Measurements from ENCODE around the gene WBP2NL.

The WBP2NL gene

DNA sequence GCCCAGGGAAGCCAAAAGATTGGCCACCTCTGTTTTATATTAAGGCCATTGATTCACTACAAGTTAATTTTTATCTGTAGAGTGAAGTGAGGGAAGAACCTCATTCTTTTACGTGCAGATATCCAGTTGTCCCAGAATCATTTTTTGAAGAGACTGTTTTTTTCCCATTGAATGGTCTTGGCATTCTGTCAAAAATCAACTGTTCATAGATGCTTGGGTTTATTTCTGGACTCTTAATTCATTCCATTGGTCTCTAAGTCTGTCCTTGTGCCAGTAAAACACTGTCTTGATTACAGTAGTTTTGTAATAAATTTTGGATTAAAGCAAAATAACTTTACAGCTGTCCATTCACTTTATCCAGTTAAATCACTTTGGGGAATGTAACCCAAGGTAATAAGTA is 26.8 kb downstream of the WBP2NL start:
- no peak for DNase-seq (ENCODE audit: extremely low read depth in 1 of 2, low read depth in 1 of 2)

DNA sequence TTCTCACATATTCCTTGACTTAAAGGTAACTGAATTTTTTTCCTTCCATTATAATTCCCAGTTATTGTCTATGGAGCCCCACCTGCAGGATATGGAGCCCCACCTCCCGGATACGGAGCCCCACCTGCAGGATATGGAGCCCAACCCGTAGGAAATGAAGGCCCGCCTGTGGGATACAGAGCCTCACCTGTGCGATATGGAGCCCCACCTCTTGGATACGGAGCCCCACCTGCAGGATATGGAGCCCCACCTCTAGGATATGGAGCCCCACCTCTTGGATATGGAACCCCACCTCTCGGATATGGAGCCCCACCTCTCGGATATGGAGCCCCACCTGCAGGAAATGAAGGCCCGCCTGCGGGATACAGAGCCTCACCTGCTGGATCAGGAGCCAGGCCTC is 28.1 kb downstream of the WBP2NL start:
- no peak for DNase-seq (ENCODE audit: extremely low read depth in 1 of 2, low read depth in 1 of 2)

DNA sequence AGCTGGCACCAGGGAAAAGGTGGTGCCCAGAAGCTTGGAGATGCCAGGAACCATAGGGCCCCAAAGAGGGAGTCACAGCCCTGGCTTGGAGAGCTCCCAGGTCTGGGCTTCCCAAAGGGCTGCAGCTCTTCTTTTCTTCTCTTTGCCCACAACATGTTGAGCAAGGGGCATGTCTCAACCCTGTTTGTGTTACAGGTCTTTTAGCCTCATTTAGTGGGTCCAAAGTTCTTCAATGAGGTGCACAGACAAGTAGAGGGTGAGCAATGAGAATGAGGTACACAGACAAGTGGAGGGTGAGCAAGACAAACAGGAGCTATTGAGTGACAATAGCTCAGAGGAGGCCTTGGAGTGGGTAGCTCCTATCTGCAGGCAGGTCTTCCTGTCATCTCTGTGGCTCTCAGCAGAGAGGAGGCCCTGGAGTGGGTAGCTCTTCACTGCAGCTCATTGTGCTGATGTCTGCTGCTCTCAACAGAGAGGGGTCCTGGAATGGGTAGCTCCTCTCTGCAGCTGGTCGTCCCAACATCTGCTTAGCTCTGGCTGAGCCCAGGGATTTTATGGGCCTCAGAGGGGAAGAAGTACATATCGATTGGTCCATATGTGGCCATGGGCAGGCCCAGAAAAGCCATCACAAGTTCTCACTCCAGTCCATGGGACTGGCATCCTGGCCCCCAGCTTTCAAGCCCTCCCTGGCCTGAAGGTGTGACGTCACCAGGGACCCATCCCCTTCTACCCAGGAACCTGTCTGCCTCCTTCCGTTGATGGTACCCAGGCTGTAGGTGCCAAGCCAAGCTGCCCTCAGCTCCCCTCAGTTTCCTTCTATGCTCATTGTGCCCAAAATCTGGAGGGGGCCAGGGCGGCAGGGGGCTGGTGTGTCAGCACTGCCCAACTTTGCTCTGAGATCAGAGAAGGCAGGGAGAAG is 34.9 kb downstream of the WBP2NL start:
- no peak for DNase-seq (ENCODE audit: extremely low read depth in 1 of 2, low read depth in 1 of 2)

DNA sequence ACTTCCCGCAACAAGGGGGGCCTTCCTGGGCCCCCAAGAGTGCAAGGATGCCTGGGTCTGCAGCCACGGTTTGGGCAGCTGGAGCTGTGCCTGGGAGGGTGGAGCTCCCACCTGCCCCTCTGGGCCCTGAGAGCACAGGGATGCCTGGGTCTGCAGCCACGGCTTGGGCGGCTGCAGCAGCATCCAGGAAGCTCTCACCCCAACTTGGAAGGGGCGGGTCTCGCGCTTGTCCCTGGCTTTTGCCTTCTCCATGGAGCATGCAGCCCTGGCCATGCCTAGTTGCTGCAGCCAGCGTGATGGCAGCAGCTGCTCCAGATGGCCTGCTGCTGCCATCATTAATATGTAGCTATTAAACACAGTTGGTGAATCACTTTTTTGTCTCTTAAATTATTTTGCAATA is 36.7 kb downstream of the WBP2NL start:
- no peak for DNase-seq (ENCODE audit: extremely low read depth in 1 of 2, low read depth in 1 of 2)

DNA sequence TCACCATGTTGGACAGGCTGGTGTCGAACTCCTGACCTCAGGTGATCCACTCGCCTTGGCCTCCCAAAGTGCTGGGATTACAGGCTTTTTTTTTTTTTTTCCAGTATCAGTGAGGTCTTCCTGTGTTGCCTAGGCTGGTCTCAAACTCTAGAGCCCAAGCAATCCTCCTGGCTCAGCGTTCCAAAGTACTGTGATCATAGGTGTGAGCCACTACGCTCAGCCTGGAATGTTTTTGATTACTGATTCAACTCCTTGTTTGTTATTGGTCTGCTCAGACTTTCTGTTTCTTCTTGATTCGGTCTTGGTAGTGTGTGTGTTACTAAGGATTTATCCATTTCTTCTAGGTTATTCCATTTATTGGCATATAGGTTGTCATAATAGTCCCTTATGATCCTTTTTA is 40.7 kb downstream of the WBP2NL start:
- no peak for DNase-seq (ENCODE audit: extremely low read depth in 1 of 2, low read depth in 1 of 2)

DNA sequence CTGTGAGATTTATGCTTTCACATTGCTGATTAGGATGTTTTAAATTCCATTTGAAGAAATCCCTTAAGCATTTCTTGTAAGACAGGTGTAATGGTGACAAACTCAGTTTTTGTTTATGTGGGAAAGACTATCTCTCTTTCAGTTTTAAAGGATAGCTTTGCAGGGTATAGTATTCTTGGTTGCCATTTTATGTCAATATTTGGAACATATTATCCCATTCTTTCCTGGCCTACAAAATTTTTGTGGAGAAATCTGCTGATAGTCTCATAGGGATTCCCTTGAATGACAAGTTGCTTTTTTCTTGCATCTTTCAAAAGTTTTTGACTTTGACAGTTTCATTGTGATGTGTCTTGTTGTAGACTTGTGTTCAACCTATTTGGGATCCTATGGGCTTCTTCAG is 43.2 kb downstream of the WBP2NL start:
- no peak for DNase-seq (ENCODE audit: extremely low read depth in 1 of 2, low read depth in 1 of 2)

DNA sequence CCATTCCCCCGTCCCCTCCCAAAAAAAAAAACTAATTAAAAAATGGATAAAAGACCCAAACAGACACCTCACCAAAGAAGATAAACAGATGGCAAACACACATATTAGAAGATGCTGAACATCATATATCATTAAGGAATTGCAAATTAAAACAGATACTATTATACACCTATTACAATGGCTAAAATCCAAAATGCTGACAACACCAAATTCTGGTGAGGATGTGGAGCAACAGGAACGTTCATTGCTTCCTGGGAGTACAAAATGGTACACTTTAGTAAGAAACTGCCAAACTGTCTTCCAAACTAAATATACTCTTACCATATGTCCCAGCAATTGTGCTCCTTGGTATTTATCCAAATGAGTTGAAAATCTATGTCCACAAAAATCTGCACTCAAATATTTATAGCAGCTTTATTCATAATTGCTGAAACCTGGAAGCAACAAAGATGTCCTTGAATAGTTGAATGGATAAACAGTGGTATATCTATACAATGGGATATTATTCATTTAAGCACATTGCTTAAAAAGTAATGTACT is 52.1 kb downstream of the WBP2NL start:
- no peak for DNase-seq (ENCODE audit: extremely low read depth in 1 of 2, low read depth in 1 of 2)

DNA sequence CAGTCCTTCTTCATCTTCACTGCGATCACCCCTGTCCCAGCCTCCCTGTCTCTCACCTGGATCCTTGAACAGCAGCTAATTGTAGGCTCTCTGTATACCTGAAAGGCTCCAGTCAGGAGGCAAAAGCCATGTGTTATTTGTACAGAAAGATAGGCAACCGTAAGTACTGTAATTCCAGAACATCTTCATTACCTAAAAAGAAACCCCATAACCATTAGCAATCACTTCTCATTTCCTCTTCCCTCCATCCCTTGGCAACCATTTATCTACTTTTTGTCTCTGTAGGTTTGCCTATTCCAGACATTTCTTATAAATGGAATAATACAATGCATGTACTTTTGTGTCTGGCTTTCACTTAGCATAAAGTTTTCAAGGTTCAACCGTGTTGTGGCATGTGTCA is 54.2 kb downstream of the WBP2NL start:
- DNase-seq (ENCODE audit: extremely low read depth in 1 of 2, low read depth in 1 of 2) = no peak

DNA sequence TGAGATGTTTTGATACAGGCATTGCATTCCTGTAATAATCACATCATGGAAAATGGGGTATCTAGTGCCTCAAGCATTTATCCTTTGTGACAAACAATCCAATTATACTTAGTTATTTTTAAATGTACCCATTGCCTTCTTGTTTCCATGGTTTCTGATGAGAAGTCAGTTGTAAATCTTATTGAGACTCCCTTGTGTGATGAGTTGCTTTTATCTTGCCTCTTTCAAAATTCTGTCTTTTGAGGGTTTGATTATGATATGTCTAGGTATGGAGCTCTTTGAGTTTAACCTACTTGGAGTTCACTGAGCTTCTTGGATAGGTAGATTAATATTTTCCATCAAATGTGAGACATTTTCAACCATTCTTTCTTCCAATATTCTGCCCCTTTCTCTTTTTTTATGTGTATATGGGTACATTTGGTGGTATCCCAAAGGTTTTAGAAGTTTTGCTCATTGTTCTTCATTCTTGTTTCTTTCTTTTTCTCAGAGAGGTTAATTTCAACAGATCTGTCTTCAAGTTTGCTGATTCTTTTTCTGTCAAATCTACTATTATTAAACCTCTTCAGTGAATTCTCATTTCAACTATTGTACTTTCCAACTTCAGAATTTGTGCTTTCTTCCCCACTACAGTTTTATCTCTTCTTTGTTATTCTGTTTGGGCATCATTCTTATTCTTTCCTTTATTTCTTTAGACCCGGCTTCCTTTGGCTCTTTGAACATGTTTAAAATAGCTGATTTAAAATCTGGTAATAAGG is 58.3 kb downstream of the WBP2NL start:
- DNase-seq (ENCODE audit: extremely low read depth in 1 of 2, low read depth in 1 of 2) = no peak

DNA sequence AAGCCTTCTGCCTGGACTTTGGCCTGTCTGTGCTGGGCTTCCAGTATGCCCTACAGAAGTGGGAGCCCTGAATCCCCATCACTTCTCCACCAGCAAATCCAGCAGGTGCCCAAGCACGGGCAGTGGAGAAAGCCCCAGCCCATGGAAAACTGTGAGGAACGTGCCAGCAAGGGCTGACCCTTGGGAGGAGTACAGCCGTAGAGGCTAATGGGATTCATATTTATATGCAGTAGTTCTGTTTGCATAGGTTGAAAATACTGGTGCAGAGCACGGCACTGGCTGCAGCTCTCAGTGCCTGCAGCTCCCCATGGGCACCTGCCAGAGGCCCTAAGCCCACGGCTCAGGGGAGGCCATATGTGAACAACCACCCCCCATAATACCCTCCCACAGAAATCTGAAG is 61.9 kb downstream of the WBP2NL start:
- DNase-seq (ENCODE audit: extremely low read depth in 1 of 2, low read depth in 1 of 2) = no peak

DNA sequence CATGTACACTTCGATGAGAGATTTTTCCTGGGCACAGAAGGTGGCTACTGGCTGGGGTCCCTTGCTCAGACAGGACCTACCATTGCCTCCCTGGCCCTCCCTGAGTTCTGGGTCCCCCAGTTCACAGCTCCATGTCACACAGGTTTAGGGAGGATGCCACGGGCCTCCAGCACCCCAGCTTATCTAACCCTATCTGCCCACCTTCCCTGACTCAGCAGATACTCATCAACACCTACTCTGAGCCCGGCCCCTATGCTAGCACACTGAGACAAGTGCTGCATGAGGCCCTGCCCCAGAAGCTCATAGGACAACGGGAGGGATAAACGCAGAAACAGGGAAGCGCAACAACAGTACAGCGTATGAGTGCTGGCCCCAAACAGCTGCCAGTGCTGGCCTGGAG is 62.5 kb downstream of the WBP2NL start:
- no peak for DNase-seq (ENCODE audit: extremely low read depth in 1 of 2, low read depth in 1 of 2)

DNA sequence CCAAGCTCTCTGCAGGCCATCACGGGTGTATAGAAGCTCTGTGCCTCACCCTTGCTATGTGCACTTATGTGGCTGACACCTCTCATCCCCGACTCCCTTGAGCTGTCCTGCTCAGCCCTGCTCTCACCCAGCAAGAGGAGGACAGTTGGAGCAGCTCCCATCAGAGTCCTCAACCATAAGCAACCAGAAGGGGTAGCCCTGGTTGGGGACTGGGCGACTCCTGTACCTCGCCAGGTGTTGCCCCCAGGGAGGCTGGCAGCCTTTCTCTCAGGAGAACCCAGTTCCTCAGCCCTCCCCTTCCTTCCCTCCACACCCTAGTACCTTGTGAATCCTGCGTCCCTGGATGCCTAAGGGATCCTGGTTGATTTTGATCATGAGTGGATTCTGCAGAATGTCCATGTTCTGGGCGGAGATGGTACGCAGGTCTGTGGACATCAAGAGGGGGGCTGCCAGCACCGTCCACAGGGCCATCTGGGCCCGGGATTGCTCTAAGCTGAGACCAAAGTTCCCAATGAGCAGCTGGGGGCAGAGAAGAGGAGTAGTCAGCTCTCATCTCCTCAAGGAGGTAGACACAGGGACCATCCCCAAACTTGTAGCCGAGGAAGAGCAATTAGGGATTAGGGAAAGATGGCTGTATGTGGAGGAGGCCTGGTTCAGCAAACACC is 64.0 kb downstream of the WBP2NL start:
- DNase-seq (ENCODE audit: extremely low read depth in 1 of 2, low read depth in 1 of 2) = no peak

DNA sequence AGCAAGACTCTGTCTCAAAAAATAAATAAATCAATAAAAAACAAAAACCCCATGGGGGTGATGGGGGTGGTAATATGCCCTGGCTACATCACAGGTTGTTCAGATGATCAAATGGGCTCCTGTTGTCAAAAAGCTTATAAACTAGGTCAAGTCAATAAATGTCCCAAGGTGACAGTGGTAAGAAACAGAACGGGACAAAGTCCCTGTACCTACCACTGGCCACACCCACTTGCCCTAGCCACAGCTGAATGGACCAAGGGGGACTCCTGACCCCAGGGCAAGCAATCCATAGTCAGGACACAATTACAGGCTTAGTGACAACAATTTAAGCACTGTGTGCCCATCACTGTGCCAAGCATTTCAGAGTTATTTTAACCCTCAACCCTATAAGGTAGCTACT is 66.0 kb downstream of the WBP2NL start:
- DNase-seq (ENCODE audit: extremely low read depth in 1 of 2, low read depth in 1 of 2) = no peak

DNA sequence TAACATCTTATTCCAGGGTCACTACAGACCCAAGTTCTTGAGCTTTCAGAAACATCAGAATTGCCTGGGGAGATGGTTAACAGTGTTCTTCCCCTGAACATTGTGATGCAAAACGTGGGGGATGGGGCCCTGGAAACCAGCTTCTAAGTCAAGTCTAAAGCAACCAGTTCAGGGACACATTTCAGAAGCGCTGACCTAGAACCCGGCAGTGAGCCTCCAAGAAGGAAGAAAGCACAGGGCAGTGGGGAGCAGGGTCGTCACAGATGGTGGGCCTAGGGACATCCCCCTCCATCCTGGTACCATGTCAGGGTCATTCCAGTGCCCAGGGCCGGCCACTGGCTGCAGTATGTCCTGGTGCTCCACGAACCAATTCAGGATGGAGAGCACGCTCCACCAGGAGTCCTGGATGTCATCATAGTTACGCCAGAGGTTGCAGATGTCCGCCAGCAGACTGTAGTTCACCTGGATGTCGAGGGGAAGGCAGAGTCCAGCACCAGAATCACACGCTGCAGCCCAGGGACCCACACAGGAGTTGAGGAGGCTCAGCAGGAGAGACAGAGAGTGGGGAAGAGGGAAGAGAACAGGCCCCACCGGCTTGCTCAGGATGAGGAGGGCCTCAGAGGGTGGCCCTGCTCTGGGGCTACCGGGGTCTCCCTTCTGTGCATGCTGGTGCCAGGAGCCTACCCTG is 67.0 kb downstream of the WBP2NL start:
- DNase-seq (ENCODE audit: extremely low read depth in 1 of 2, low read depth in 1 of 2) = no peak

DNA sequence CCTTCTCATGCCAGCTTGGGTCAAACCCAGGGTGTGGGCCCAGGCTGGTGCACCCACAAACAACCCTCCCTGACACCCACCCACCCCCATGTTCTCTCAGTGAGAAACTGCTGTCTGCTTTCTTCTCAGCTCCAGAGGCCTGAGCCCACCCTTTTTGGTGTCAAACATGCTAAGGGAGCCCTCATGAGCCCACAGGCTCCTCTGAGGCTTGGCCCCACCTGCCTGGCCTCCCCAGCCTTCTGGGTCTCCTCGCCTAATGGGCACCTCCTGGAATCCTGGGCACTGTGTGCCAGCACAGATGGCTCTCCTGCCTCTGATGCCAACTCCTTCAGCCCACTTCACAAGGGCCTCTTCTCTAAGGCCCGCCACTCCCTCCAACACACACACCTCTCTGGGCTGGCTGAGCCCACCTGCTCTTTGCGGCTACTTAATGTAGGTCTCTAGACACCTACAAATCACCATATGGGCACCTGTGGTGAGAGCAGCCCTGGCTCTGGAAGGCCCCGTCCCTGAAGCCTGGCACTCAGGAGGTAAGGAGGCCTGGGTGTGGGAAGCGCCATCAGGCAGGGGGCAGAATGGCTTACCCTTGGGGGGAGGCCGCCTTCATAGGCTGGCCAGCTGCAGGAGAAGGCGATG is 67.7 kb downstream of the WBP2NL start:
- no peak for DNase-seq (ENCODE audit: extremely low read depth in 1 of 2, low read depth in 1 of 2)

DNA sequence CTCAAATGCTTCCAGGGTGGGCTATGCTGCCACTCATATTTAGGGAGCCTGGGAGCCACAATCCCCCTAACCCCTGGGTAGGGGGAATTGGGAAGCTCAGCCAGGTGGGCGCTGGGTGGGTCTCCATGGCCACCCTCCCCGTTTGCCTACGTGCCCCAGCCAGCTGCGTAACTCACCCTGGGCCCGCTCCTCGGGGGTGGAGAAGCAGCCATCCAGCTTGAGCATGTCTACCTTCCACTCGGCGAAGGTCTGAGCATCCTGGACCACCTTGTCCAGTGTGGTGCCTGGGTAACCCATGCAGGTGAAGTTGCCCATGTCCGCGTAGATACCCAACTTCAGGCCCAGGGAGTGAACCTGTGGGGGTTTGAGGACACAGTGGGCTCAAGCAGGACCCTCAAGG is 68.3 kb downstream of the WBP2NL start:
- no peak for DNase-seq (ENCODE audit: extremely low read depth in 1 of 2, low read depth in 1 of 2)

DNA sequence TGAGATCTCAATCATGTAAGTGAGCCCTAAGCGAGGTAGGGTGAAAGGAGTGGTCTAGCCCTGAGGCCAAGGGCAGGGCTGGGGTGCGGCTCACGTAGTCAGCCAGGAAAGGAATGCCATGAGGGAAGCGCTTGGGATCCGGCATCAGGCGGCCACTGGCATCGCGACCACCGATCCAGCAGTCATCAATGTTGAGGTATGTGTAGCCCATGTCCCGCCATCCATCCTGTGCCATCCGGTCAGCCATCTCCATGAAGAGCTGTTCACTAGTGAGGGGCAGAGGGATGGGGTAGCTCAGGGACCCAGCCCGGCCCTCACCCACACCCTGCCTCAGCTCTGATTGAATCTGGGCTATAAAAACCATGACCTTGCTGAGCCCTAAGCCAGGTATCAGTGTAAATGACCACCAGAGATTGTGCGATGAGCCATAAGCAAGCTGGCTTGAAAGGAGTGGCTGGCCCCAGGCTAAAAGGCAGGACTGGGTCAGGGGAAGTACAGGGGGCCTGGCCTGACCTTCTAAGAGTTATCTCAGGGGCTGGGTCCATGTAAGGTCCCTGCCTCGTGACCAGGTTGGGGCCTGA is 69.2 kb downstream of the WBP2NL start:
- DNase-seq (ENCODE audit: extremely low read depth in 1 of 2, low read depth in 1 of 2) = no peak

DNA sequence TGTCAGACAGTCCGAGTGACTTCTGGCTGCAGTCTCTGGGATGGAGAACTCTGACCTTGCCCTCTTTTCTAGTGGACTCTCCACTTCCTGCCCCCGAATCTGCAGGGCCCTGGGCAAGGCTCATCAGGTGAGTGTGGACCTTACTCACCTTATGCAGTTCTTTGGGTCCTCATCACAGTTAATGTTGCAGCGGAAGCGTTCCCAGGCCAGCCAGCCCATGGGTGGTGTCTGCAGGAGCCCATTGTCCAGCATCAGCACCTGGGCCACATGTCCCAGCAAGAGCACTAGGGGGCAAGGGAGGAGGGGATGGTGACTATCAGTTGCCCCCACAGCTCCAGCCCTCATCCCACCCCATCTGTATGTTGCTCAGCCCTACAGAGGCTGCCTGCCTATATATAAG is 69.7 kb downstream of the WBP2NL start:
- no peak for DNase-seq (ENCODE audit: extremely low read depth in 1 of 2, low read depth in 1 of 2)

DNA sequence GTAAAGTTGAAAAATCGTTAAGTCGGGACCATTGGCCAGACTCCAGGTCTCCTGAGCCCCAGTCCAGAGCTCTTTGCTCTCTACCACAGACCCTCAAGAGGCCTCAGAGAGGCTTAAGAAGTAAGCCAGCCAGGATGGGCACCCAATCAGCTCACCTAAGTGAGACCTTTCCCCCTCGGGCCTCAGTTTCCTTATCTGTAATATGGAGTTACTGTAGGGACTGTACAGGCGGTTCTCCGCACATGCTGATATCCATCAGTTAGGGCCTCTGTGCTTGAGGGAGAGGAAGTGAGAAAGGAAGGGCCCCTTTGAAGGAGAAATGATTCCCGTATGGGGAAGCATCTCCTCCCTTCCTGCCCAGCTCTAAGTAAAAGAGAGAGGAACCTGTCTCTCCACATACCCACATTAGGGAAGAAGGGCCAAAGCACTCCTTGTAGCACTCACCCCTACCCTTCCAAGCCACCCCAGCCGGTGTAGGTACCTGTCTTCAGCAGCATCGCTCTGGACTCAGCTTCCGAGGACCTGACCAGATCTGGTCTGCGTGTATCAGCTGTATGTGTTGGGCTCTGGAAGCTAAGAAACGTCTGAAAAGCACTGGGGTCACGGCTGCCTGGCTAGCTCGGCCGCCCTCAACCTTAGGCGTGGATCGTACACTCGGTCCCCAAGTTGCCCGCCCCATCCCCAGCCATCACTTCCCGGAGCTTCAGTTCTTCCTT is 71.4 kb downstream of the WBP2NL start:
- no peak for DNase-seq (ENCODE audit: extremely low read depth in 1 of 2, low read depth in 1 of 2)
